ENCODE results near the gene APPBP2. TPM values are rescaled to one million over a fixed set of nuclear protein-coding genes. Genes with fewer than 3 reads are reported as not detected.

Gene APPBP2
- total and polyA plus RNA-seq, 2 of the 8 experiments (the other 6 are each of a cell fraction or from before 2014, with no cell fraction given) = 3.3 to 18.0 TPM

- TF ChIP-seq USF2 (IDR thresholded peaks at IDR 0.05; ENCODE audit: low read length) (no peak), NRF1 (IDR thresholded peaks at IDR 0.05; ENCODE audit: low read depth, low read length) (no peak), YY1 (IDR thresholded peaks at IDR 0.05; ENCODE audit: low read depth, low read length) (no peak), SP4 (IDR thresholded peaks at IDR 0.05; ENCODE audit: low read length) (no peak)
These were observed 32.2 kb downstream of the APPBP2 start (continued) for GRCh38 chr17:60493847-60494321.

All from H1 (cell line).